Fibroblast of pulmonary artery (primary cell): ENCODE measurements around the gene SDCCAG8.

Source experiments
- DNase-seq: peaks from one replicate; pipeline ENCODE4 v3.0.0-alpha.2; 2010; ENCODE audit warnings: low read depth
- H3K4me3 ChIP-seq: replicated peaks from 2 replicates; pipeline ENCODE4 v1.5.1; 2011; ENCODE audit warnings: low read depth, mild to moderate bottlenecking, control low read depth, low read length, moderate library complexity
- CTCF ChIP-seq: IDR thresholded peaks from 2 replicates; pipeline ENCODE4 v1.5.1; 2011; ENCODE audit warnings: mild to moderate bottlenecking, control low read depth, low read length, inconsistent platforms; ENCODE audit errors: missing control alignments

SDCCAG8 gene

GRCh38 chr1:243465081-243465480, 209.2 kb downstream of the SDCCAG8 start:
- no peak for DNase-seq
- no peak for TF ChIP-seq CTCF
- H3K4me3 ChIP-seq, result no peak overlapping the region

GRCh38 chr1:243465738-243466137, 209.9 kb downstream of the SDCCAG8 start:
- TF ChIP-seq CTCF, result no peak
- no peak overlapping the region for H3K4me3 ChIP-seq
- no peak for DNase-seq

- DNase-seq, result no peak
- no peak overlapping the region for H3K4me3 ChIP-seq
- TF ChIP-seq CTCF, result no peak
These were observed 213.7 kb downstream of the SDCCAG8 start for GRCh38 chr1:243469497-243469896.

GRCh38 chr1:243470502-243470901, 214.7 kb downstream of the SDCCAG8 start:
- TF ChIP-seq CTCF, result no peak
- DNase-seq, result no peak
- no peak overlapping the region for H3K4me3 ChIP-seq

GRCh38 chr1:243471026-243471685, 215.3 kb downstream of the SDCCAG8 start:
- no peak overlapping the region for H3K4me3 ChIP-seq
- TF ChIP-seq CTCF, result no peak
- no peak for DNase-seq

- TF ChIP-seq CTCF, result no peak
- H3K4me3 ChIP-seq, result no peak overlapping the region
- peak; percentile 28 for DNase-seq
These were observed 216.2 kb downstream of the SDCCAG8 start for GRCh38 chr1:243471754-243472745.
